ENCODE results near the gene C9orf153. TPM values are rescaled to one million over a fixed set of nuclear protein-coding genes. Genes with fewer than 3 reads are reported as not detected.

Gene C9orf153
- total RNA-seq, 1 experiment from 2014 or later, result not detected

- no TSS peak for BruUV-seq (replicated peaks)
- H3K36me3 ChIP-seq (ENCODE audit: control insufficient read depth, insufficient read depth, low read length), result no peaks in the 10 kb centered on the region
- DNase-seq, result no peak
- Mint-ChIP-seq H3K27ac (ENCODE audit: unreplicated experiment) (no peak overlapping the region), H3K4me1 (ENCODE audit: low read depth, unreplicated experiment) (no peaks in the 10 kb centered on the region), H3K36me3 (ENCODE audit: insufficient read depth, unreplicated experiment) (no peaks in the 10 kb centered on the region), H3K4me3 (ENCODE audit: unreplicated experiment) (no peak overlapping the region), H3K9me3 (ENCODE audit: unreplicated experiment) (no peaks in the 10 kb centered on the region), H3K27me3 (ENCODE audit: insufficient read depth, unreplicated experiment) (no peaks in the 10 kb centered on the region)
- H3K4me1 ChIP-seq, result no peaks in the 10 kb centered on the region
- intact Hi-C loops (cut with micrococcal nuclease; ENCODE audit: unreplicated experiment), result no loop called here
- TF ChIP-seq CTCF (IDR thresholded peaks at IDR 0.05; ENCODE audit: insufficient read depth in 1 of 2, low read depth in 1 of 2, low read length in 1 of 2, severe bottlenecking in 1 of 2, unreplicated experiment in 1 of 2), result no peak
- H3K9me3 ChIP-seq, result no peaks in the 10 kb centered on the region
- ChIA-PET CTCF (no interaction called here), POLR2A (no interaction called here)
- H3K4me3 ChIP-seq (ENCODE audit: low read depth, low read length), result no peak overlapping the region
- H3K27me3 ChIP-seq (replicated peaks; ENCODE audit: control insufficient read depth, insufficient read depth, low read length), result no peaks in the 10 kb centered on the region
Measured at GRCh38 chr9:86217076-86217755, 42.2 kb downstream of the C9orf153 start.

GRCh38 chr9:86207193-86207592, 52.3 kb downstream of the C9orf153 start:
- Mint-ChIP-seq H3K4me1 (ENCODE audit: low read depth, unreplicated experiment) (no peaks in the 10 kb centered on the region), H3K36me3 (ENCODE audit: insufficient read depth, unreplicated experiment) (no peaks in the 10 kb centered on the region), H3K27ac (ENCODE audit: unreplicated experiment) (no peak overlapping the region), H3K9me3 (ENCODE audit: unreplicated experiment) (no peaks in the 10 kb centered on the region), H3K4me3 (ENCODE audit: unreplicated experiment) (no peak overlapping the region), H3K27me3 (ENCODE audit: insufficient read depth, unreplicated experiment) (peaks cover 4% of the 10 kb centered on the region)
- H3K4me1 ChIP-seq, result no peaks in the 10 kb centered on the region
- DNase-seq, result no peak
- no peak overlapping the region for H3K4me3 ChIP-seq (ENCODE audit: low read depth, low read length)
- ChIA-PET POLR2A (no interaction called here), CTCF (no interaction called here)
- intact Hi-C loops (cut with micrococcal nuclease; ENCODE audit: unreplicated experiment), result no loop called here
- H3K27me3 ChIP-seq (replicated peaks; ENCODE audit: control insufficient read depth, insufficient read depth, low read length), result no peaks in the 10 kb centered on the region
- BruUV-seq (replicated peaks), result no TSS peak
- TF ChIP-seq CTCF (IDR thresholded peaks at IDR 0.05; ENCODE audit: insufficient read depth in 1 of 2, low read depth in 1 of 2, low read length in 1 of 2, severe bottlenecking in 1 of 2, unreplicated experiment in 1 of 2), result no peak
- H3K36me3 ChIP-seq (ENCODE audit: control insufficient read depth, insufficient read depth, low read length), result no peaks in the 10 kb centered on the region
- no peaks in the 10 kb centered on the region for H3K9me3 ChIP-seq

GRCh38 chr9:86202338-86202882, 57.0 kb downstream of the C9orf153 start:
- Histone ChIP-seq H3K36me3 (ENCODE audit: control insufficient read depth, insufficient read depth, low read length) (no peaks in the 10 kb centered on the region), H3K9me3 (no peaks in the 10 kb centered on the region), H3K4me3 (ENCODE audit: low read depth, low read length) (no peak overlapping the region), H3K27me3 (replicated peaks; ENCODE audit: control insufficient read depth, insufficient read depth, low read length) (no peaks in the 10 kb centered on the region), H3K4me1 (no peaks in the 10 kb centered on the region)
- Mint-ChIP-seq H3K9me3 (ENCODE audit: unreplicated experiment) (no peaks in the 10 kb centered on the region), H3K27me3 (ENCODE audit: insufficient read depth, unreplicated experiment) (peaks cover 4% of the 10 kb centered on the region), H3K4me3 (ENCODE audit: unreplicated experiment) (no peak overlapping the region), H3K36me3 (ENCODE audit: insufficient read depth, unreplicated experiment) (no peaks in the 10 kb centered on the region), H3K4me1 (ENCODE audit: low read depth, unreplicated experiment) (no peaks in the 10 kb centered on the region), H3K27ac (ENCODE audit: unreplicated experiment) (no peak overlapping the region)
- intact Hi-C loops (cut with micrococcal nuclease; ENCODE audit: unreplicated experiment), result loop anchor here (5.0 kb wide), 1 partner anchor 40 kb away; no protein-coding TSS in a partner anchor
- no TSS peak for BruUV-seq (replicated peaks)
- peak in 1 of 2 experiments; percentile 10 for DNase-seq
- ChIA-PET POLR2A (no interaction called here), CTCF (interaction anchor here (0.5 to 1.7 kb wide), 4 partner anchors 36 to 80 kb away, joined by 3 to 6 read pairs (median 5); partner anchors contain the start of gene ISCA1)
- TF ChIP-seq CTCF (IDR thresholded peaks at IDR 0.05; ENCODE audit: insufficient read depth in 1 of 2, low read depth in 1 of 2, low read length in 1 of 2, severe bottlenecking in 1 of 2, unreplicated experiment in 1 of 2), result peak; percentile 30 to 36

All from Caco-2 (cell line).